HUES48 (cell line): ENCODE results near the gene CTAG1A.
"Not testable (repeated sequence)": the region's sequence is repeated elsewhere in the genome, so short reads cannot be mapped to it uniquely, and the experiment has no call there.

Source experiments
- H3K27ac ChIP-seq: one replicate; pipeline ENCODE4 v1.7.0; 2013; ENCODE audit warnings: low read depth, low read length, inconsistent platforms
- H3K27me3 ChIP-seq: 2 replicates; pipeline ENCODE4 v1.6.1; 2013; ENCODE audit warnings: mild to moderate bottlenecking, low read length; ENCODE audit not compliant: control insufficient read depth, insufficient read depth
- H3K36me3 ChIP-seq: 2 replicates; pipeline ENCODE4 v1.6.1; 2013; ENCODE audit warnings: low read length; ENCODE audit not compliant: control insufficient read depth, insufficient read depth
- H3K4me1 ChIP-seq: 2 replicates; pipeline ENCODE4 v1.6.1; 2013; ENCODE audit warnings: mild to moderate bottlenecking, low read length; ENCODE audit not compliant: control insufficient read depth, insufficient read depth
- H3K4me3 ChIP-seq: 2 replicates; pipeline ENCODE4 v1.5.1; 2013; ENCODE audit warnings: mild to moderate bottlenecking, low read depth, low read length
- H3K9ac ChIP-seq: 2 replicates; pipeline ENCODE4 v1.6.1; 2013; ENCODE audit warnings: mild to moderate bottlenecking, low read depth, low read length, moderate library complexity
- H3K9me3 ChIP-seq: 2 replicates; pipeline ENCODE4 v1.6.1; 2013; ENCODE audit warnings: low read length; ENCODE audit not compliant: control insufficient read depth, insufficient read depth

The CTAG1A gene

DNA sequence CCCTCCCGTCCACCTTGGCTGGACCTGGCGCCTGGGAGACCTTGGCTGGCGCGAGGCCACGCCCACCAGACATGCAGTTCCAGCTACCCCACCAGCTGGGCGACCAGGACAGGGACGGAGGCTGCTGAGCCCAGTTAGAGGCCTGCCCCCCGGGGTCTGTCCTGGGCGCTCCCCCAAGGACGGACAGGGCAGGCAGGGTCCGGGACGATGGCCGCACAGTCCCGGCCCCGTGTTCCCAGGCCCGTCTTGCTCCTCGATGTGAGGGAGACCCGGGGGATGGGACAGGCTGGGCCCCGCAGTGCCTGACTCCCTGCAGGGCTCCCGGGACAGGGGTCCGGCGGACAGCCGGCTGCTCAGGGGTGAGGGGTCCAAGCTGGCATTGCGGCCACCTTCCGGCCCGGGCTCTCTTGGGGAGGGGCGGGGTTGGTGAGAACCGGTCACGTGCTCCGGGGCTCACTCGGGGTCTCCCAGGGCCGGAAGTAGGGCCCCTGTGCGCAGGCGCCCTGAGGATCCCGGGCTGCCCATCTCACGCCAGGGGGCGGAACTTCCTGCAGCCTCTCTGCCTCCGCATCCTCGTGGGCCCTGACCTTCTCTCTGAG, at the start of gene CTAG1A:
Gene CTAG1A, plus strand, starts transcription at position 549 of the 599 bp plus-strand sequence. CDS start 74 bp downstream, outside the sequence.
- not testable (repeated sequence) for H3K36me3 ChIP-seq, H3K9ac ChIP-seq, H3K4me3 ChIP-seq, H3K9me3 ChIP-seq, H3K27ac ChIP-seq, H3K27me3 ChIP-seq, H3K4me1 ChIP-seq

DNA sequence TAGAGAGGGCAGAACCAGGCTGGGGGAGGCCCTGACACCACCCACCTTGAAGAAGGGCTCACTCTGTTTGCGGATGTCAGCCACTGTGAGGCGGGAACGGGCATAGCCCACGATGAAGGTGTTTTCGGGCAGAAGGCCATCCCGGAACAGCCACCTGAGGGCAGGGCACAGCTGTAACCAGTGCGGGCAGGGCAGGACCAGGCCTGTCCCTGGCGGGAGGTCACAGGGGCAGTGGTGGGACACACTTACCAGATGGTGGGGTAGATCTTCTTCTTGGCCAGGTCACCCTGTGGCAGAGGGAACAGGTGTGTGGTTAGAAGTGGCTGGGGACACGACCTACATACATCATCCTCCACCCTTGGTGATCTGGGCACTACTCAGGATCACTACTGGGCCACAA, 49.0 kb upstream of the CTAG1A start:
- Histone ChIP-seq H3K27me3 (no peaks in the 10 kb centered on the region), H3K4me1 (no peaks in the 10 kb centered on the region), H3K4me3 (no peak overlapping the region), H3K9ac (no peak overlapping the region), H3K9me3 (peaks cover 28% of the 10 kb centered on the region), H3K27ac (no peak overlapping the region), H3K36me3 (peaks cover 31% of the 10 kb centered on the region)

DNA sequence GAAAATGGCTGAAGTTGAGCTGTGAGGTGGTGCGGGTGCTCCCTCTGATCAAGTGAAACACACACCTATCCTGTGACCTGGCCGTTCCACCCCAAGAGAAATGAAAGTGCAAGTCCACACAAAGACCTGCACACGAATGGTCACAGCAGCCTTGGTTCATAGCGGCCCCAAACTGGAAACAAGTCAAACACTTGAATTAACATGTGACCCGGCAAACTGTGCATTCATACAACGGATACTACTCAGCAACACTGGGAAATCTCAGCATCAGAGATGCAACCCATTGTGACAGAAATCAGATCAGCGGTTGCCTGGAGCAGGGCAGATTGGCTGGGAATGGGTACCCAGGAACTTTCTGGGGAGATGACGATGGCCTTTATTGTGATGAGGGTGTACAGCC, 45.9 kb upstream of the CTAG1A start:
- Histone ChIP-seq H3K4me1 (no peaks in the 10 kb centered on the region), H3K27me3 (no peaks in the 10 kb centered on the region), H3K9me3 (peaks cover 32% of the 10 kb centered on the region)

DNA sequence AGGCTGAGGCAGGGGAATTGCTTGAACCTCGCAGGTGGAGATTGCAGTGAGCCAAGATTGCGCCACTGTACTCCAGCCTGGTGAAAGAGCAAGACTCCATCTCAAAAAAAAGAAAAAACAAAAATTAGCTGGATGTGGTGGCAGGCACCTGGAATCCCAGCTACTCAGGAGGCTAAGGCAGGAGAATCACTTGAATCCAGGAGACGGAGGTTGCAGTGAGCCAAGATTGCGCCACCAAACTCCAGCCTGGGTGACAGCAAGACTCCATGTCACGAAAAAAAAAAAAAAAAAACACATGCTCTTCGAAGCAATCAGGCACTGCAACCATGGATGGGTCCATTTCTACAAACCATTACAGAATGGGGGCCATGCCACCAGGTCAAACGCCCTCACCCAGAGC, 44.6 kb upstream of the CTAG1A start:
- H3K27ac ChIP-seq, H3K4me3 ChIP-seq, H3K9ac ChIP-seq, H3K4me1 ChIP-seq, H3K27me3 ChIP-seq: not testable (repeated sequence)
- peaks cover 32% of the 10 kb centered on the region for H3K9me3 ChIP-seq
- H3K36me3 ChIP-seq: peaks cover 29% of the 10 kb centered on the region

More for the DNA sequence above, 45.9 kb upstream of the CTAG1A start:
- no peak overlapping the region for H3K4me3 ChIP-seq
- no peak overlapping the region for H3K27ac ChIP-seq
- H3K36me3 ChIP-seq: peaks cover 26% of the 10 kb centered on the region
- no peak overlapping the region for H3K9ac ChIP-seq

DNA sequence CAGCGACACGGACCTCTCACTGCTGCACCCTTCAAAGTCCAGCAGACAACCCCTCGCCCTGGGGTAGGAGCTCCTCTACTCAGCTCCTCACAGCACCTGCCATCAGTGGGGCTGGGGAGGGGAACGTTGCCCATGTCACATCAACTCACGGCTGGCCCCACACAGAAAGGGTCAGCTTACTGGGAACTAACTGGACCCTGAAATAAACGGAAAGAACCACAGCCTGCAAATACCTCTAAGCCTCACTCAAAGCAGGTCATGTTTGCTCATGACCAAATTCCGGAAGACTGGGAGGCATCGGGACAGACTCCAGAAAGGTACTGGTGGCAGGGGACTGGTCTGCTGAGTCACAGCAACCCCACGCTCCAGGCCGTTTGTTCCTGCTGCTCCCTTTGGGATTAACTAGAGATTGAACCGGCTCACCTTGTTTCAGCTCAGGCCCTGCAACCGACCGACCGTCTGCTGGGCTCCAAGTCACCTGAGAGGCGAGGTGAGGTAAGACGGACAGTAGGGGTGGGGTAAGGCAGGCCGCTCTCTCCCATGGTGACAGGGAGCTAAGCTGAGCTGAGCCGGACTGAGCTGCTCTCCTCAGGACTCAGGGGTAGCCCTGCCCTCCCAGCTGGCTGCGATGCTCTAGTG, 43.9 kb upstream of the CTAG1A start:
- Histone ChIP-seq H3K4me1 (no peaks in the 10 kb centered on the region), H3K4me3 (no peak overlapping the region), H3K27ac (peak overlapping the region; percentile 46), H3K9me3 (peaks cover 30% of the 10 kb centered on the region), H3K36me3 (peaks cover 29% of the 10 kb centered on the region), H3K27me3 (no peaks in the 10 kb centered on the region), H3K9ac (no peak overlapping the region)

DNA sequence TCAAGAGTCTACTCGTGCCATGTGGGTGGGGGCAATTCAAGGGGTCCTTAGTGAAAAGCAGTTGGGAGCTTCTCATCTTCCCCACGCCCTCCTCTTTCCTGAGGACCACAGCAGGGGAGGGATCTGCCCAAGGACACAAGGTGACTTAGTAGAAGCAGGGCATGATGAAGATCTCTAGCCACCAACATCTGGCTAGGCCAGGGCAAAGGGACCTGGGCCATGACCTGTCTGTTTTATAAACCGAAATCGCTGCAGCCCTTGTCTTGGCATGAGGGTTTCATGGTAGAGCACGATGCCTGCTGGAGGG, 43.4 kb upstream of the CTAG1A start:
- Histone ChIP-seq H3K4me3 (no peak overlapping the region), H3K36me3 (peaks cover 29% of the 10 kb centered on the region), H3K27me3 (no peaks in the 10 kb centered on the region), H3K4me1 (no peaks in the 10 kb centered on the region), H3K9ac (no peak overlapping the region), H3K27ac (peak overlapping the region; percentile 46), H3K9me3 (peaks cover 27% of the 10 kb centered on the region)

DNA sequence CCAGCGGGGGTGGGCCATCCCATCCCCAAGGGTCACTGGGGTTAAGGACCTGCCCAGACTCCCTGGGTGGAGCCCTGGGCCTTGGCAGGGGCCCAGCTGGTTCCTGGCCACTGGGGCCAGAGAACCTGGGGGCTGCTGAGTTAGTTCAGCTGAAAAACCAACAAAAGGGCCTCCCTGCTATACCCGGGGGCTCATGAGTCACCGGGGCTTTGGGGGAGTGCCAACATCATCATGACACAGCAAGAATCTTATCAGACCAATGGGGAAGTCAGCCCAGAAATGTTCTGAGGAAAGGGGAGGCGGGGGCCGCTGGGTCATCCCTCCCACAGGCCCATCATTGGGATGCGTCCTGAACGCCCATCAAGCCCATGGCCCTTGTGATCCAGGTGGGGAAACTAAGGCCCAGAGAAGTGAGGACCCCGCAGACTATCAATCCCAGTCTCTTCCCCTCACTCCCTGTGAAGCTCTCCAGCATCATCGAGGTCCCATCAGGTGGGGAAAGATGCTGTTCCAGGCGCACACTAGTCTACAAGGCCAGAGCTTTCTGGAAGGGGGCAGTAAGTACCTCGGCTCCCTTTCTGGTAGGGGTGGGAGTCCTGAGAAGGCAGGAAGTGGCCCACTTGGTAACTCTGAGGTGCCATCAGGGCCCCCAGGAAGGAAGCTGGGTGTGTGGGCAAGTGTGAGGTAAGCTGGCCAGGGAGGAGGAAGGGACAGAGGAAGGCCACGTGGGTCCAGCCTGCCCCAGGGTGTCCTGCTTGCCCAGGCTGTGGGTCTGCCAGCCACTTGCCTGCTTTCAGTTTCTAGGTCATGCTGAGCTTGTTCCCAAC, 42.8 kb upstream of the CTAG1A start:
- no peaks in the 10 kb centered on the region for H3K4me1 ChIP-seq
- peak overlapping the region; percentile 46 for H3K27ac ChIP-seq
- H3K9ac ChIP-seq: no peak overlapping the region
- H3K27me3 ChIP-seq: no peaks in the 10 kb centered on the region
- H3K4me3 ChIP-seq: no peak overlapping the region
- H3K9me3 ChIP-seq: peaks cover 27% of the 10 kb centered on the region
- H3K36me3 ChIP-seq: peaks cover 29% of the 10 kb centered on the region

DNA sequence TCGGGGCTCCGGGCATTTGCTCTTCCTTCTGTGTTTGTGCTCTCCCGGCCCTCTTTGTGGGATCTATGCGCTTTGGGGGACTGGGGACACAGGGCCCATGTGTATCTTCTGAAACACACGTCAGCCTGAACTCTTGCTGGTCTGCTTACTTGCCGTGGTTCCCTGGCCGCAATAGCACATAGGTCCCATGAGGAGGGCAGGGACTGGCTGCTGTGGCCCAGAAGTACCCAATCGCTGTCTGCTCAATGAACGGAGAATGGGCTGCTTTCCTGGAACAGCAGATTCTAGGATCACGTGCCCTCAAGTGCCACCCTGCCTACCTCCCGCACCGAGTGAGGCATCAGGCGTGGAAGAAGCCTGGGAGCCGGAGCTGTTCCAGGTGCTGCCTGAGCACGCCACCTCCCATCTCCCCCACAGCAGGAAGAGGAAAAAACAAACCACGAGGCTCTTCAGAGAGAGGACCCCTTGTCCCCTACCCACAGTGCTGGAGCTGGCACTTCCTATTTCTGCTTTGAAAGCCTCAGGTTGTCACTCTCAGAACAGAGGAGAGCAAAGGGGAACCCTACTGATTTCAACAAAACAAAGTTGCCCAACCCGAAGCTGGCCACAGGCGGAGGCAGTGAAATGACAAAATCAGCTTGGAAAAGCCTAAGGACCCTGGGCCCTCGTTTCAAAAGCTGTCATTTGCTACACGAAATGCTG, 42.1 kb upstream of the CTAG1A start:
- H3K36me3 ChIP-seq: peaks cover 29% of the 10 kb centered on the region
- no peak overlapping the region for H3K27ac ChIP-seq
- no peak overlapping the region for H3K9ac ChIP-seq
- H3K4me3 ChIP-seq: no peak overlapping the region
- peaks cover 27% of the 10 kb centered on the region for H3K9me3 ChIP-seq
- no peaks in the 10 kb centered on the region for H3K4me1 ChIP-seq
- H3K27me3 ChIP-seq: no peaks in the 10 kb centered on the region

DNA sequence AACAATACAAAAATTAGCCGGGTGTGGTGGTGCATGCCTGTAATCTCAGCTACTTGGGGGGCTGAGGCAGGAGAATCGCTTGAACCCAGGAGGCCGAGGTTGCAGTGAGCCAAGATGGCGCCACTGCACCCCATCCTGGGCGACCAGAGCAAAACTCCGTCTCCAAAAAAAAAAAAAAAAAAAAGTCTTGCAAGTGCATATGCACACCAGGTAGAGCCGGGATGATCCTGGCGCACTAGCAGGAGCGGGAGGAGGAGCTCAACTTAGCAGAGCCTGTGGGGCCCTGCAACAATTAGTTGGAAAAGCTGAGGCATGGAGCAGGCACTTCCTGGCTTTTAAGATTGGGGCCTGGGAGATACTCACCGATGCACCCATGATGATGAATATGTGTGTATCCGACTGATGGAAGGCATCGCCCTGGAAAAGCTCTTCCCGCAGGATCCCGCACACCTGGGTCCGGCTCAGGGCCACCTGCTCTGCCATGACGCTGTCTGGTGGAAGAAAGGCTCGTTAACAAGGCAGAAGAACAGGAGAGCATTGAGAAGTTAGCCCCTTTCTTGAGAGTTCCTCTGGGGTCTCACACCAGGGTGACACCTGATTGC, 39.2 kb upstream of the CTAG1A start:
- no peak overlapping the region for H3K27ac ChIP-seq
- H3K4me1 ChIP-seq: no peaks in the 10 kb centered on the region
- peaks cover 33% of the 10 kb centered on the region for H3K9me3 ChIP-seq
- peaks cover 24% of the 10 kb centered on the region for H3K36me3 ChIP-seq
- no peaks in the 10 kb centered on the region for H3K27me3 ChIP-seq
- H3K4me3 ChIP-seq: peak overlapping the region; percentile 89
- peak overlapping the region; percentile 70; the same call in 1 of the 2 replicates for H3K9ac ChIP-seq

DNA sequence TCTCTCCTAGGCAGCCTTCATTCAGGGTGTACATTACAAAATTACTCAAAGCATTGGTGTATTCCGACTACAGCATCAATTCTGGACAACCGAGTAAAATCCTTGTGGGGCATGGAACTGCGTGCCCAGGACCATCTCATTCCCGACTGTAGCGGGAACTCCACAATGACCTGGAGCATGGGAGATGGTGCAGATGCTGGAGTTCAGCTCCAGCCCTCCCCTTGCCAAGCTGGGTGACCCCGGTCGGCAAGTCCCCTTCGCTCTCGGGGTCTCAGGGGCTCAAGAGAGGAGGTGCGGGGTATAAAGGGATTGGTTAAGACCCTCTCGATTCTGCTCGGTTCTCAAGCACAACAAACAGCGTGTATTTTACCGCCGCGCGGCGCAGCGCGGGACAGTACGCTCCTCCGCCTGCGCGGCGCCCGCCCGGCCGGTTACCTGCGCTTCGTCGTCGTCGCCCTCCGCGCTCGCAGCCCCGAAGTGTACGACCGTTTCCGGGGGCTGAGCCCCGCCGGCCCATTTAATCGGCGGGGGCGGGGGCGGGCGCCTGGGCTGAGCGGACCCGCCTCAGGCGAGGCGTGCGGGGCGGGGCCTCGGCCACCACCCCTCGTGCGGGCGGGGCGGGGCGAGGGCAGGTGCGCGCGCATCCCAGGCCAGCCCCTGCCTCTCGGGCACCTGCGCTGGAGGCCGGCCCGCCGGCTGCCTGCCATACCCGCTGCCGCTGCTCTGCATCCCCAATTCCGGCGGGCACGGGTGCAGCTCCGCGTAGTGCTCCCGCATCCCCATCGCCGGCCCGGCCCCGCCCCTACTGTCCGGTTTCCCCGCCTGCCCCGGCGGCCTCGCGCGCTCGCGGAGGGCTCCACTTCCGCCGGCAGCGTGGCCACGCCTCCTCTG, 38.3 kb upstream of the CTAG1A start, which contains the start of gene G6PD:
Gene G6PD, minus strand, starts transcription at position 493 of the 891 bp plus-strand sequence. CDS start 691 bp downstream, outside the sequence.
- Histone ChIP-seq H3K4me3 (peak within 1 kb of the TSS; percentile 89), H3K4me1 (no peaks in the 10 kb centered on the region), H3K9ac (peak within 1 kb of the TSS; percentile 70), H3K27me3 (no peaks in the 10 kb centered on the region), H3K36me3 (peaks cover 24% of the 10 kb centered on the region), H3K9me3 (peaks cover 38% of the 10 kb centered on the region), H3K27ac (peak within 1 kb of the TSS; percentile 96)
